Body of pancreas (tissue), 4 donors: ENCODE data around the gene FOXC1.

Experiments
- POLR2A ChIP-seq, 3 donors: fragments of 450-650 bp; IDR thresholded peaks; one replicate each; pipeline ENCODE4 v1.6.1; 2016; ENCODE audit warnings: antibody characterized with exemption in 3 of 3, mild to moderate bottlenecking in 2 of 3
- TF ChIP-seq, protein P1 (sequence below), 7 experiments: fragments of 450-650 bp in 4 of 7; fragments of 200-600 bp in 3 of 7; sonication (generic) in 3 of 7; IDR thresholded peaks; one replicate each; pipeline ENCODE4 v1.5.1; 2016 to 2019; ENCODE audit warnings: antibody characterized with exemption in 7 of 7

DNA sequence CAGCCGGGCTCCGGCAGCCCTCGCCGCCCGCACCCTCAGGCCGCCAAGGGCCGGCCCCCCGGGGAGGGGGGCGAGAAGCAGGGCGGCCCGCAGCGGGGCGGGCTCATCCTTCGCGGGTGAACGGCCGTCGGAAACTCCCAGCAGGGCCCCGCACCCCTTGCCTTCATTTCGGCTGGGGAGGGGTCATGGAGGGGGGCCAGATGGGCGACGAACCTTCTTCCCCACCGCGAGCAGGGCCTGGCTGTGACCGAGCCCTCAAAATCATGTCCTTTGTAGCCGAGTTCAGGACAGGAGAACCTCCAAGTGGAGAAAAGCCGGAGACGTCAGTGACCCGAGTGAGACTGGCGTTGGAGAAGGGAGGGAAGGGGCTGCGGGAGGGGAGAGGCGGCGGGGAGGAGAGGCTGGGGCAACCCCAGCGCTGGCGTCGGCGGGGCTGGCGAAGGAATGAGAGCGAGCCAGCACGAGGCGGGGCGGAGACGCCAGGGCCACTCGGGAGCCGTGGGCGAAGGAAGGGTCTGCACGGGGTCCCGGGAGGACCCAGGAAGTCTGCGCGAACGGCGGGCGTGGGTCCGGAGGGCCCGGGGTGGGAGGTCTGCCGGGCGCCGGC is 571 bp upstream of the FOXC1 start:
- TF ChIP-seq, protein P1, sequence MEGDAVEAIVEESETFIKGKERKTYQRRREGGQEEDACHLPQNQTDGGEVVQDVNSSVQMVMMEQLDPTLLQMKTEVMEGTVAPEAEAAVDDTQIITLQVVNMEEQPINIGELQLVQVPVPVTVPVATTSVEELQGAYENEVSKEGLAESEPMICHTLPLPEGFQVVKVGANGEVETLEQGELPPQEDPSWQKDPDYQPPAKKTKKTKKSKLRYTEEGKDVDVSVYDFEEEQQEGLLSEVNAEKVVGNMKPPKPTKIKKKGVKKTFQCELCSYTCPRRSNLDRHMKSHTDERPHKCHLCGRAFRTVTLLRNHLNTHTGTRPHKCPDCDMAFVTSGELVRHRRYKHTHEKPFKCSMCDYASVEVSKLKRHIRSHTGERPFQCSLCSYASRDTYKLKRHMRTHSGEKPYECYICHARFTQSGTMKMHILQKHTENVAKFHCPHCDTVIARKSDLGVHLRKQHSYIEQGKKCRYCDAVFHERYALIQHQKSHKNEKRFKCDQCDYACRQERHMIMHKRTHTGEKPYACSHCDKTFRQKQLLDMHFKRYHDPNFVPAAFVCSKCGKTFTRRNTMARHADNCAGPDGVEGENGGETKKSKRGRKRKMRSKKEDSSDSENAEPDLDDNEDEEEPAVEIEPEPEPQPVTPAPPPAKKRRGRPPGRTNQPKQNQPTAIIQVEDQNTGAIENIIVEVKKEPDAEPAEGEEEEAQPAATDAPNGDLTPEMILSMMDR (IDR thresholded peaks at IDR 0.05), result no peak
- TF ChIP-seq POLR2A (IDR thresholded peaks at IDR 0.05), result no peak
